ENCODE measurements around the gene SRA1.
A peak's percentile ranks its signal among the peaks of the same experiment; 100 is the strongest.

SRA1 gene

DNA sequence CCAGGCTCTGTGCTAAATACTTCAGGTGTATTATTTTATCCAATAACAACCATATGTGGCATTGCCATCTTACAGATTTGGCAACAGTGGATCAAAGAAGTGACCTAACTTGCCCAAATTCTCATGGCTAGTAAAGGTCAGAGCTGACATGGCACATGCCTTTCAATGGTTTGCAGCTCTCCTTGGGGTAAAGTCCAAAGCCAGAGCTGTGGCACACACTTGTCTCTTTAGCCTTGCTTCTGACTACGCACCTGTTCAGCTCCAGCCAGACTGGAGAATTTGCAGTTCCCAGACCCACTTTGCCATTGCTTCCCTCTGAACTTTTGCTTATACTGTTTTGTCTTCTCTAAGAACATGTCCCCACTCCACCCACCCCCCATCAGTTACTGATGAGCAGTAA lies 13.2 kb upstream of the SRA1 start:
- DNase-seq (ENCODE audit: low read depth) = no peak

DNA sequence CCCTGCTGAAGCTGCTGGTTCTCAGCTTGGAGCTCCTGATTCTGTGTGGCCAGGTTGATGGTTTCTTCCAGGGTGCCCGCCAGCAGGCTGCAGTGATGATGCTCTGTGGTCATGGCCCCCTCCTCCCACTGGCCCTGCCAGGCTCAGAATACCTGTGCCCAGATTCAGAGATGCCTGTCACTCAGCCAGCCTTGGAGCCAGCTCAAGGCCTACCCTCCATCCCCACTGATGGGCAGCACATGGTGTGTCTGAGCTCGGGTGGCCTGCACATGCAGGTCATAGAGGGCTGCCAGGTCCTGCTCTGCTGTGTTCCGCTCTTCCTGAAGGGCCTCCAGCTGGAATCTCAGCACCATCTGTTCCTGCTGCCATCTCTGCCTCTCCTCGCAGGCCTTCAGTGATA lies 12.8 kb upstream of the SRA1 start:
- DNase-seq (ENCODE audit: low read depth) = no peak

- no peak for DNase-seq (ENCODE audit: low read depth)
Observed at GRCh38 chr5:140569197-140569596, 11.9 kb upstream of the SRA1 start.

GRCh38 chr5:140568443-140569063 lies 11.3 kb upstream of the SRA1 start:
- no peak for DNase-seq (ENCODE audit: low read depth)

- no peak for DNase-seq (ENCODE audit: low read depth)
Observed at GRCh38 chr5:140567871-140568270, 10.6 kb upstream of the SRA1 start.

GRCh38 chr5:140567136-140567818 lies 10.0 kb upstream of the SRA1 start:
- DNase-seq (ENCODE audit: low read depth) = no peak

DNA sequence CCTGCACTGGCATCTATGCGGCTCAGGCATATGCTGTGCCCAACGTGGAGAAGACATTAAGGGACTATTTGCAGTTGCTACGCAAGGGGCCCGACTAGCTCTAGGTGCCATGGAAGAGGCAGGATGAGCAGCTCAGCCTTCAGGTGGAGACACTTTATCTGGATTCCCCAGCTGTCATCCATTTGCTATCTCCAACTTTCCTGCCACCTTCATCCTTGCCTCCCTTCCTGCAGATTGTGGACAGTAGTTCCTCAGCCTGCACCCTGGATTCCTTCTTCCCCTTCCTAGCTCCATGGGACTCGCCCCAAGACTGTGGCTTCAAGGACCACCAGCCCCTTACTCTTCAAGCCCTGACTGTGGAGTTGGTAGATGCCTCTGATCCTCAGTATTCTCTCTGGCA lies 9.4 kb upstream of the SRA1 start:
- no peak for DNase-seq (ENCODE audit: low read depth)

DNA sequence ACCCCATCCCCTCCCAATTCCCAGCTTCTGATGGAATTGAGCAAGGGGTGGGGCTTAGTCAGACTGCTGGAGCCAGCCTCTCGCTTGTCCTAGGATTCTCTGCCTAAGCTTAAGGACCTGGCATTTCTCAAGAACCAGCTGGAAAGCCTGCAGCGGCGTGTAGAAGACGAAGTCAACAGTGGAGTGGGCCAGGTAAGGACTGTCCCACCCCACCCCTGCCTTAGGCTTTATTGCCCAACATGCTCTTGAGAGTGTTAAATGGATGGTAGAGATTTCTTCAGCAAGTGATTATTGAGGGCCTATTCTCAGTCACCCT lies 8.5 kb upstream of the SRA1 start:
- no peak for DNase-seq (ENCODE audit: low read depth)

GRCh38 chr5:140565024-140565779 lies 7.9 kb upstream of the SRA1 start:
- DNase-seq (ENCODE audit: low read depth) = no peak

GRCh38 chr5:140564196-140565023 lies 7.1 kb upstream of the SRA1 start, which contains the start of the genes APBB3 and SLC35A4:
TSS of gene APBB3 (minus strand) at chr5:140564598. CDS start at chr5:140564245, 353 bp downstream.
TSS of gene SLC35A4 (plus strand) at chr5:140564828. CDS start at chr5:140567170, 2,342 bp downstream.
- DNase-seq (ENCODE audit: low read depth) = peak; percentile 95

DNA sequence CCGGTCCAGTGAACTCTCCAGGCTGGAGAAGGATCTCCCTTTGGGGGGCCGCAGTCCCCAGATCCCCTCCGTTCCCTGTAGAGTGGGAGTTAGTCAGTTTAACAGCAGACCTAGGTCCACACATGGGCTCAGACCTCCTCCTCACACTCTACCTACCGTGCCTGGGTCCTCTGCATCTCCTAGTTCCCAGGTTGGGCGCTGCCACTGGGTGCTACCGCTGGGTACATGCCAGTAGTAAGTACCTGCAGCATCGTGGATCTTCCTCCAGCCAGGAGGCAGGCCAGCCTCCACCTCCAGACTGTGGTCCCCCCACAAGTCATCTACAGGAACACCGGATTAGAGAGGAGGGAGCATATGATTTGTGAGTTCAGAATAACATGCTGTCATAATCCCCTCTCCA lies 6.3 kb upstream of the SRA1 start:
- no peak for DNase-seq (ENCODE audit: low read depth)

DNA sequence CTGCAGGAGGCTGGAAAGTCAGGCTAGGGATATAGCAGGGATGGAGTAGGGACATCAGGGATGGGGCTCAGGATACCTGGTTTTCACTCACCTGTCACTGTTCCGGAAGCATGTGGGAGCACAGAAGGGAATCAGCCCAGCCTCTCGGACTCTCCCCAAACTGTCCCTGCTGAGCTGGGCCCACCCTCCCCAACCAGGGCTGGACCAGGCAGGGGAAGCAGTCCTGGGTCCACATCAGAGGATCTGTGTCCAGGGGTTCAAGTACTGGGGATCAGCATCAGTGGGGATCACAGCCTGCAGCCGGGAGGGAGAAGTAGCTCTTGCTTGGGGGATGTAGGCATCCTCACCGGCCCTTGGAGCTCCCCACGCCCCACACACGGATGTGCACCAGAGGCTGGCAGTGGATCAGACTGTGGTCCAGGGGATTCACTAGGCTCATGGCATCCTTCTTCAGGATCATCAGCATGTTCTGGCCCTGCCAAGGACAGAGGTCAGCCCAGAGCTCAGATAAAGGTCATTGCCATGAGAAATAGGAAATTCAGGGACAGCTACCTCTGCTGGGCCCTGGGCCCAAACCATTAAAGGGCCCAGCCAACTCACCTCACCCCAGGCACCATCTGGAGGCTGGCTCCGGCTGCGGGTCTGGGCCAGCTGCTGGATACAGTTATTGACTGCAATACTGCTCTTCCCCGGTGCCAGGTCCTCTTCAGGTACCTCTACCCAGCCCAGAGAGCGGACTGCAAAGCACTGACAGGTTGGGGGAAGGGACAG lies 4.7 kb upstream of the SRA1 start:
- no peak for DNase-seq (ENCODE audit: low read depth)

- DNase-seq (ENCODE audit: low read depth) = no peak
Observed at GRCh38 chr5:140560227-140560626, 3.0 kb upstream of the SRA1 start.

- DNase-seq (ENCODE audit: low read depth) = no peak
Observed at GRCh38 chr5:140558542-140558941, 1.3 kb upstream of the SRA1 start.

DNA sequence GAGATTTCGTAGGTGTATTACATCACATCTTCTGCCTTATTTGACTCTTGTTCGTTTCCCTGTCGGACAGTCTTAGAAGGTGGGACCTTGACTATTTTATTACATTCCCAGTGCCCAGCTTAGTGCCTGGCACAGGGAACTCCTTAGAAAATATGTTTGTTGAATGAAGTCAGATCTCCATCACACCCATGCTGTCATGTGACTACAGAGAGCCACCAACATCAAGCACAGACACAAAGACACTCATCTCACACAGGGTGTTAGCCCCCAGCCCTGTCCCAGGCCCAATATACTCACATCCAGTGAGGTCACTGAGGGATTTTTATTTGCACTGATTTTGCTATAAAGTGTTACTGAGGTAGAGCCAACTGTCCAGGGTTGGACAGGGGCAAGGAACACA lies 692 bp upstream of the SRA1 start:
- no peak for DNase-seq (ENCODE audit: low read depth)

DNA sequence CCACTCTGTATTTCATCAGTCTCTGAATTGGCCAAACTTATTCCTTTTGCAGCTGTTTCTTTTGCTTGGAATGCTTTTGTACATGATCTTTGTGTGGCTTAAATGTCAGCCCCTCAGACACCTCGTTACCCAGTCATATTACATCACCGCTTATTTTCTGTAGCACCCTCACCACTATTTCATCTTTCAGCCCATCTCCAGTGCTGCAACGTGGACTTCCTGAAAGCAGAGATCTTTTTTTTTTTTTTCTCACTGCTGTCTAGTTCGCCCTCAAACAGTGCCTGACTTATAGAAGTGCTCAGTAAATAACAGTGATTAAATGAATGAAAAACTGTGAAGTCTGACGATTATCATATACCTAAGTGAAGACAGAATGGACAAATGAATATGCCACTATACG lies 835 bp downstream of the SRA1 start:
- DNase-seq (ENCODE audit: low read depth) = no peak

- DNase-seq (ENCODE audit: low read depth) = no peak
Observed at GRCh38 chr5:140555747-140556312, 1.4 kb downstream of the SRA1 start.

- DNase-seq (ENCODE audit: low read depth) = no peak
Observed at GRCh38 chr5:140554454-140554853, 2.8 kb downstream of the SRA1 start.

DNA sequence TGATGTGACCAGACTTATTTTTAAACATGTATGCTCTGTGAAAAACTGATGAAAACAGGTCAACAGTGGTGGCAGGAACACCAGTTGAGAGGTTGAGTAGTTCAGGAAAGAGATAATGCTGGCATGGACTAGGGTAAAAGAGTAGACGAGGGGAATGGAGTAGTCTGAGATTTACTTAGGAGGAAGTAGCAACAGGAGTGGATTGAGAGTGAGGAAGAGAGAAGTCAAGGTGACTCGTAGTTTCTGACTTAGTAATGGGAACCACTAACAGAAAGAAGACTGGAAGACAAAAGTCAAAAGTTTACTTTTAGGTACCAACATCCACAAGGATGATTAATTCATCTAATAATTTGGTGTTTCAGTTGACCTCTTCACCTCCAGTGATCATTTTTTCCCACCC lies 3.6 kb downstream of the SRA1 start:
- no peak for DNase-seq (ENCODE audit: low read depth)

DNA sequence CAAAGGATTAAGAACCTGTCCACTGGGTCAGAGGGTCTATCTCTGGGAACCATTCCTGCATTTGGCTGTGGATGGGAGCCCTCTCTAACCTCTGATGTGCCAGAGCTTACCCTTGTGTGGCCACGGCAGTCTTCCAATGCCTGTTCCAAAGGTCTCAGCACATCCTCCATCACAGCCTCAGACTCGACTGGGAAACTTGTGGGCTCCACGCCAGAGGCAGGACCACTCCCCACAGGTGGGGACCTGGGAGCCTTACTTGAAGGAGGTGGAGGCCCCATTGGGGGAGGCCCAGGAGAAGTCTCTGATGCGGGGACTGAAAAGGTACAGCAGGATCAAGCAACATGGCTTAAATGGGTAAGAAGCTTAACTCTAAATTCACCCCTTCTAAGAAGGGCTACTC lies 5.4 kb downstream of the SRA1 start:
- no peak for DNase-seq (ENCODE audit: low read depth)

Measured in activated T-helper 1 cell treated with Interleukin-2 at 50 U/mL for 16 hours (primary cell).